SH-SY5Y (cell line): ENCODE measurements around the gene ADAMTSL1.

Source experiments
- GATA2 ChIP-seq: IDR thresholded peaks from 2 replicates; pipeline ENCODE4 v1.6.1; 2011; ENCODE audit warnings: mild to moderate bottlenecking, low read depth, low read length
- GATA3 ChIP-seq: IDR thresholded peaks from 2 replicates; pipeline ENCODE4 v1.6.1; 2011; ENCODE audit warnings: low read depth, mild to moderate bottlenecking, low read length, moderate library complexity

DNA sequence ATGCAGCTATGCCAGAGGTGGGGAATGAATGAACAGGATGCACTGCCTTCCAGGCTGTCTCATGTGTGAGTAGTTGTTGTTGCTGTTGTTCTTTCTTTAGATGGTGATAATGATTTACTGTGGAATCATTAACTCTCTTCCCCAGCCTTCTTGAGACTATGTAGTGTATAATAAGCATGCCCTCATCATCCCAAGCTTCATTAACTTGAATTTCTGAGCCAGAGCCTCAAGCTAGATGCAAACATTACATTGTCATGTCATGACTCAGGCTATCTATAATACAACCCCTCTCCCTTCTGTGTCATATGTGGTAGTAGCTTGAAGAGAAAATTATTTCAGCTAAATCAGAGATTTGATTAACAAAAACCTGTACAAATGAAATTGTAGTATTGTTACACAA is 10.0 kb upstream of the ADAMTSL1 start:
- no peak for TF ChIP-seq GATA2
- TF ChIP-seq GATA3, result no peak
